PC-3 (cell line): ENCODE measurements around the gene GRIP2. TPM values are rescaled to one million over a fixed set of nuclear protein-coding genes. Genes with fewer than 3 reads are reported as not detected.
A peak's percentile ranks its signal among the peaks of the same experiment; 100 is the strongest.

Experiments
- ATAC-seq: fragments of 200-7000 bp; cut with Tn5 transposase; 2 replicates; pipeline ENCODE4 v1.9.1; 2020; ENCODE audit warnings: mild to moderate bottlenecking, moderate library complexity
- BruUV-seq: library from RNA; stranded (reverse); fragments of 400-500 nt; replicated peaks from 2 replicates; lab custom pipeline; 2021; lab: Mats Ljungman, UMichigan
- CTCF ChIA-PET: fragments of 300-600 bp; sonication (Branson Sonifier 250); formaldehyde crosslinking; loops from one replicate; lab custom pipeline; 2022; ENCODE audit warnings: antibody characterized with exemption; lab: Charles Lee
- POLR2A ChIA-PET: fragments of 300-600 bp; sonication (Branson Sonifier 250); formaldehyde crosslinking; loops from one replicate; lab custom pipeline; 2022; ENCODE audit warnings: antibody characterized with exemption; ENCODE audit not compliant: unreplicated experiment; lab: Charles Lee
- DNase-seq: peaks from one replicate; pipeline ENCODE4 v3.0.0-alpha.2; 2015
- H2AFZ ChIP-seq: fragments of 300-600 bp; sonication (generic); 2 replicates; pipeline ENCODE4 v1.6.0; 2016; ENCODE audit warnings: antibody characterized with exemption, low read length
- H3F3A ChIP-seq: fragments of 300-600 bp; sonication (generic); one replicate; pipeline ENCODE4 v1.6.0; 2017; ENCODE audit warnings: antibody characterized with exemption, low read length, control low read depth, mild to moderate bottlenecking; ENCODE audit not compliant: unreplicated experiment
- H3K27ac ChIP-seq: fragments of 300-600 bp; sonication (generic); 2 replicates; pipeline ENCODE4 v1.5.1; 2016; ENCODE audit warnings: mild to moderate bottlenecking, low read length
- H3K27me3 ChIP-seq: fragments of 300-600 bp; sonication (generic); 2 replicates; pipeline ENCODE4 v1.6.1; 2016; ENCODE audit warnings: low read length, mixed read lengths
- H3K36me3 ChIP-seq: fragments of 300-600 bp; sonication (generic); 2 replicates; pipeline ENCODE4 v1.6.1; 2016; ENCODE audit warnings: low read depth, mixed run types, low read length, mixed read lengths
- H3K4me1 ChIP-seq: fragments of 300-600 bp; sonication (generic); 2 replicates; pipeline ENCODE4 v1.5.1; 2016; ENCODE audit warnings: low read length; ENCODE audit not compliant: insufficient read depth
- H3K4me2 ChIP-seq: fragments of 300-600 bp; sonication (generic); 2 replicates; pipeline ENCODE4 v1.6.0; 2016; ENCODE audit warnings: low read length
- H3K4me3 ChIP-seq: fragments of 300-600 bp; sonication (generic); 2 replicates; pipeline ENCODE4 v1.5.1; 2016; ENCODE audit warnings: mild to moderate bottlenecking, low read length, mixed read lengths
- H3K79me2 ChIP-seq: fragments of 300-600 bp; sonication (generic); 2 replicates; pipeline ENCODE4 v1.6.1; 2017; ENCODE audit warnings: low read length, mixed read lengths
- H3K9ac ChIP-seq: fragments of 300-600 bp; sonication (generic); 2 replicates; pipeline ENCODE4 v1.6.0; 2016; ENCODE audit warnings: mild to moderate bottlenecking, low read length
- H3K9me2 ChIP-seq: fragments of 300-600 bp; sonication (generic); replicated peaks from 2 replicates; pipeline ENCODE4 v1.6.1; 2016; ENCODE audit warnings: mixed run types, low read length, mixed read lengths
- H3K9me3 ChIP-seq: fragments of 300-600 bp; sonication (generic); 2 replicates; pipeline ENCODE4 v1.6.1; 2016; ENCODE audit warnings: low read length, mixed read lengths
- H4K20me1 ChIP-seq: fragments of 300-600 bp; sonication (generic); 2 replicates; pipeline ENCODE4 v1.6.1; 2016; ENCODE audit warnings: low read length, mixed read lengths
- EZH2 ChIP-seq: fragments of 300-600 bp; sonication (generic); IDR thresholded peaks from one replicate; pipeline ENCODE4 v1.6.1; 2017; ENCODE audit warnings: antibody characterized with exemption, mild to moderate bottlenecking, low read length; ENCODE audit not compliant: unreplicated experiment
- EZH2phosphoT487 ChIP-seq: fragments of 300-600 bp; sonication (generic); IDR thresholded peaks from 2 replicates; pipeline ENCODE4 v1.6.1; 2018; ENCODE audit warnings: mild to moderate bottlenecking, antibody characterized with exemption, low read length, borderline replicate concordance
- intact Hi-C: fragments of 100-400 bp; cut with micrococcal nuclease; formaldehyde crosslinking; loops from 2 replicates; pipeline ENCODE4 v1.9.0; 2023
- total RNA-seq: library from RNA; depleted of rRNA; stranded (reverse); fragments of >200 nt; gene quantifications from 2 replicates; pipeline ENCODE4 v1.2.3, GENCODE V29; 2014
- TF ChIP-seq, protein P1 (sequence below): fragments of 300-600 bp; sonication (generic); conservative IDR thresholded peaks from 2 replicates; pipeline ENCODE4 v1.5.1; 2017; ENCODE audit warnings: antibody characterized with exemption, low read depth, mild to moderate bottlenecking, low read length

The GRIP2 gene
- total RNA-seq, 1 experiment from 2014 or later = 0.36 TPM

DNA sequence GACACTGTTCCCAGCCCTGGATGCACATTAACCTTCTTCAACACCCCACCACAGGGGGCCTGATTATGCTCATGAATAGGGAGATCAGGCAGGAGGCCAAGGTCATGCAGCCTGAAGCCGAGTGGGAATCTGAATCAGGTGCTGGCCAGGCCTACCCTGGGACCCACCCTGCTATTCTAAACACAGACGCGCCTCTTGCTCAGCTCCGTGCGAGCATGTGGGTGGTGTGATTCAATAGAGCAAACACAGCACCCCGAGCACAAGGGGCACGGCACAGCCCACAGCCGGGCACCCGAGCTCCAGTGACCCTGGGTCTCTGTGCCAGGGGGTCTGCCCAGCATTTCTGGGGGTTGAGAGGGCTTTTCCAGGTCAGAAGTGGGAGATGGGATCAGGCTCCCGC, 24.6 kb upstream of the GRIP2 start:
- ATAC-seq (peak; percentile 72), DNase-seq (peak; percentile 14)
- TF ChIP-seq, protein P1, sequence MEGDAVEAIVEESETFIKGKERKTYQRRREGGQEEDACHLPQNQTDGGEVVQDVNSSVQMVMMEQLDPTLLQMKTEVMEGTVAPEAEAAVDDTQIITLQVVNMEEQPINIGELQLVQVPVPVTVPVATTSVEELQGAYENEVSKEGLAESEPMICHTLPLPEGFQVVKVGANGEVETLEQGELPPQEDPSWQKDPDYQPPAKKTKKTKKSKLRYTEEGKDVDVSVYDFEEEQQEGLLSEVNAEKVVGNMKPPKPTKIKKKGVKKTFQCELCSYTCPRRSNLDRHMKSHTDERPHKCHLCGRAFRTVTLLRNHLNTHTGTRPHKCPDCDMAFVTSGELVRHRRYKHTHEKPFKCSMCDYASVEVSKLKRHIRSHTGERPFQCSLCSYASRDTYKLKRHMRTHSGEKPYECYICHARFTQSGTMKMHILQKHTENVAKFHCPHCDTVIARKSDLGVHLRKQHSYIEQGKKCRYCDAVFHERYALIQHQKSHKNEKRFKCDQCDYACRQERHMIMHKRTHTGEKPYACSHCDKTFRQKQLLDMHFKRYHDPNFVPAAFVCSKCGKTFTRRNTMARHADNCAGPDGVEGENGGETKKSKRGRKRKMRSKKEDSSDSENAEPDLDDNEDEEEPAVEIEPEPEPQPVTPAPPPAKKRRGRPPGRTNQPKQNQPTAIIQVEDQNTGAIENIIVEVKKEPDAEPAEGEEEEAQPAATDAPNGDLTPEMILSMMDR = no peak
- TF ChIP-seq EZH2 (no peak), EZH2phosphoT487 (no peak)
- Histone ChIP-seq H3K4me1 (peaks cover 9% of the 10 kb centered on the region; the same call in 1 of the 2 replicates), H3K9me2 (no peaks in the 10 kb centered on the region), H4K20me1 (no peaks in the 10 kb centered on the region), H3K4me3 (no peak overlapping the region), H2AFZ (no peak overlapping the region), H3K27ac (no peak overlapping the region), H3K9ac (no peak overlapping the region), H3K79me2 (no peaks in the 10 kb centered on the region), H3K4me2 (peak overlapping the region; percentile 26; the same call in 1 of the 2 replicates), H3K27me3 (no peaks in the 10 kb centered on the region), H3K36me3 (no peaks in the 10 kb centered on the region), H3F3A (no peaks in the 10 kb centered on the region), H3K9me3 (no peaks in the 10 kb centered on the region)
- intact Hi-C loops = no loop called here
- no TSS peak for BruUV-seq
- ChIA-PET POLR2A (no interaction called here), CTCF (interaction anchor here (0.9 kb wide), 1 partner anchor 17 kb away, joined by 4 read pairs; no protein-coding TSS in a partner anchor)

DNA sequence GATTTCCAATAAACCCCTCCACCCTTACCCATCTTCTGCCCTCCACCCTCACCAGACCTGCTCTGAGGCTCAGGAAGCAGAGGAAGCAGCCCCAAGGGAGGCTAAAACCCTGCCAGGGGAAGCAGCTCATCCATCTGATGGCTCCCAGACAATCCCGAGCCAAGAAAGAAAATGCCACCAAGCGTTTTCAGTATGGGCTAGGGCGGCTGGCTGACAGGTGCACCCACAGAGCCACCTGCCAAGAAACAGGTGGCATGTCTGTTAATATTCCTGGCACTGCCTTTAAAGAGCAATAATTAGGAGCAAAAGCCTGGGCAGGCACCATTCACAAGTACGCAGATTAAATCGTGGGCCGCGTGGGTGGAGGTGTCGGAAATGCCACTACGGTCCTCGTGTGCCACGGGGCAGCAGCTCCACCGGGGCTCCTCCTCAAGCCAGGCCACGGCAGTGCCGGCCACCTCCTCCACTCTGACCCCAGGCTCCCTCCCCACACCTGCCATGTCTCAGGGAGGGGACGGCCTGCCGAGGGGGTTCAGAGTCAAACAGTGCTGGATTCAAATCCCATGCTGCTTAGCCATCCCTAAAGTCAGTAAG, 23.9 kb upstream of the GRIP2 start:
- no peaks in the 10 kb centered on the region for H3K36me3 ChIP-seq
- no TSS peak for BruUV-seq
- H3K9me2 ChIP-seq = no peaks in the 10 kb centered on the region
- no peaks in the 10 kb centered on the region for H4K20me1 ChIP-seq
- no peak for ATAC-seq
- no peak overlapping the region for H2AFZ ChIP-seq
- POLR2A ChIA-PET = no interaction called here
- peaks cover 9% of the 10 kb centered on the region; the same call in 1 of the 2 replicates for H3K4me1 ChIP-seq
- no peak overlapping the region for H3K9ac ChIP-seq
- no peak for DNase-seq
- no peaks in the 10 kb centered on the region for H3K9me3 ChIP-seq
- CTCF ChIA-PET = no interaction called here
- no peak overlapping the region for H3K4me2 ChIP-seq
- no peaks in the 10 kb centered on the region for H3F3A ChIP-seq
- intact Hi-C loops = no loop called here
- H3K27ac ChIP-seq = no peak overlapping the region
- no peaks in the 10 kb centered on the region for H3K27me3 ChIP-seq
- no peaks in the 10 kb centered on the region for H3K79me2 ChIP-seq
- no peak overlapping the region for H3K4me3 ChIP-seq
- TF ChIP-seq, protein P1 = no peak
- no peak for TF ChIP-seq EZH2phosphoT487
- no peak for TF ChIP-seq EZH2

DNA sequence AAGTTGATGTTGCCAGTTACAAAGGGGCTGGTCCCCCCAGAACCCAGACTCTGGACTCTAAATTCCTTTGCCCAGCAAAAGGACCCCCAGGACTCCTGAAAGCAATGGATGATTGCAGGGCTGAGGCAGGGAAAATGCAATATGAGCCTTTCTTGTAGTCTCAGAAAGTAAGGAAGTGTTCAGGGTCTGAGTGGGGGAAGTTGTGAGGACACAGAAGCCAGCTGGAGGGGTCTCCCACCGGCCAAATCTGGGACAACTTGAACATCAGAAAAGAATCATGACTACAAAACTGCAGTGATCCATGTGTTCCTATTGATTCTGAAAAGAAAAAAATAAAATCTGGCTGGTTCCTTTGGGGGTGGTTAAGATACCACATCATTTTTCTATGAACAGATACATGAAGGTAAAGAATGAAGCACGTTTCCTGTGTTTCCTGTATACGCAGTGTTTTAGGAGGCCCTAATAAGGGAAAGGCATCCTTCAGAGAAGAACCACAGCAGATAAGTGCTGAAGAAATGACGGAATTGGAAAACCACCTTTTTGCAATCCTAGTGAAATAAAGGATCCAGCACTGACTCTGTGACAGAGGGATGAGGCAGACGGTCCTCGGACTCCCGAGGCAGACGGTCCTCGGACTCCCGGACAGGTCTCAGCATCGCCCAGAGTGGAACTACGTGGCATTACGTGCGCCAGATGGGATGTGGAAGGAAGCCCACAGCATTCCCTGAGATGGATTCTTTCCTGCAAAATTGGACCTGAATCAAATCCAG, 22.2 kb upstream of the GRIP2 start:
- no peaks in the 10 kb centered on the region for H3K9me2 ChIP-seq
- TF ChIP-seq EZH2phosphoT487 (no peak), EZH2 (no peak)
- TF ChIP-seq, protein P1 = no peak
- no peaks in the 10 kb centered on the region for H3K79me2 ChIP-seq
- ChIA-PET POLR2A (no interaction called here), CTCF (no interaction called here)
- H3K9ac ChIP-seq = no peak overlapping the region
- no peaks in the 10 kb centered on the region for H4K20me1 ChIP-seq
- H3K27me3 ChIP-seq = no peaks in the 10 kb centered on the region
- BruUV-seq = no TSS peak
- H3K4me1 ChIP-seq = peaks cover 9% of the 10 kb centered on the region; the same call in 1 of the 2 replicates
- ATAC-seq (no peak), DNase-seq (no peak)
- intact Hi-C loops = no loop called here
- no peak overlapping the region for H3K27ac ChIP-seq
- no peaks in the 10 kb centered on the region for H3K9me3 ChIP-seq
- H3F3A ChIP-seq = no peaks in the 10 kb centered on the region
- H3K4me3 ChIP-seq = no peak overlapping the region
- H3K36me3 ChIP-seq = no peaks in the 10 kb centered on the region
- H3K4me2 ChIP-seq = no peak overlapping the region
- H2AFZ ChIP-seq = no peak overlapping the region
